ENCODE results near the gene H2AZ2.
"Not testable (repeated sequence)": the region's sequence is repeated elsewhere in the genome, so short reads cannot be mapped to it uniquely, and the experiment has no call there.

The H2AZ2 gene

GRCh38 chr7:44847920-44848634, at the start of gene H2AZ2:
Gene H2AZ2, minus strand, starts transcription at chr7:44848087. Its CDS starts 116 bp downstream, at chr7:44847971.
- peak; percentile 100 for DNase-seq (ENCODE audit: low spot score)

GRCh38 chr7:44897309-44897708, 49.4 kb upstream of the H2AZ2 start:
- no peak for DNase-seq (ENCODE audit: low spot score)

GRCh38 chr7:44894888-44895580, 47.1 kb upstream of the H2AZ2 start:
- no peak for DNase-seq (ENCODE audit: low spot score)

- DNase-seq (ENCODE audit: low spot score), result no peak
Measured at GRCh38 chr7:44893710-44894234, 45.9 kb upstream of the H2AZ2 start.

- DNase-seq (ENCODE audit: low spot score), result no peak
Measured at GRCh38 chr7:44891791-44892190, 43.9 kb upstream of the H2AZ2 start.

- DNase-seq (ENCODE audit: low spot score), result no peak
Measured at GRCh38 chr7:44891372-44891771, 43.5 kb upstream of the H2AZ2 start.

GRCh38 chr7:44889086-44889781, 41.3 kb upstream of the H2AZ2 start:
- DNase-seq (ENCODE audit: low spot score), result no peak

- no peak for DNase-seq (ENCODE audit: low spot score)
Measured at GRCh38 chr7:44887293-44887692, 39.4 kb upstream of the H2AZ2 start.

- DNase-seq (ENCODE audit: low spot score), result peak; percentile 95
Measured at GRCh38 chr7:44885394-44886317, 37.8 kb upstream of the H2AZ2 start, which contains the start of gene PURB. Gene PURB, minus strand, starts transcription at chr7:44885530. Its CDS starts 182 bp downstream, at chr7:44885348.

- DNase-seq (ENCODE audit: low spot score), result no peak
Measured at GRCh38 chr7:44884621-44885393, 36.9 kb upstream of the H2AZ2 start.

- DNase-seq (ENCODE audit: low spot score), result no peak
Measured at GRCh38 chr7:44883961-44884620, 36.2 kb upstream of the H2AZ2 start.

- DNase-seq (ENCODE audit: low spot score), result no peak
Measured at GRCh38 chr7:44882899-44883298, 35.0 kb upstream of the H2AZ2 start.

- DNase-seq (ENCODE audit: low spot score), result no peak
Measured at GRCh38 chr7:44881610-44882009, 33.7 kb upstream of the H2AZ2 start.

GRCh38 chr7:44881066-44881600, 33.2 kb upstream of the H2AZ2 start:
- no peak for DNase-seq (ENCODE audit: low spot score)

GRCh38 chr7:44880317-44881018, 32.6 kb upstream of the H2AZ2 start:
- DNase-seq (ENCODE audit: low spot score), result no peak

- no peak for DNase-seq (ENCODE audit: low spot score)
Measured at GRCh38 chr7:44876393-44876792, 28.5 kb upstream of the H2AZ2 start.

- no peak for DNase-seq (ENCODE audit: low spot score)
Measured at GRCh38 chr7:44875241-44875640, 27.4 kb upstream of the H2AZ2 start.

- DNase-seq (ENCODE audit: low spot score), result no peak
Measured at GRCh38 chr7:44872787-44873186, 24.9 kb upstream of the H2AZ2 start.

GRCh38 chr7:44871918-44872317, 24.0 kb upstream of the H2AZ2 start:
- DNase-seq (ENCODE audit: low spot score), result not testable (repeated sequence)

All from COLO829 (cell line).